WTC11 (cell line): ENCODE results near the gene GPR89B. TPM values are rescaled to one million over a fixed set of nuclear protein-coding genes. Genes with fewer than 3 reads are reported as not detected.
"Not testable (repeated sequence)": the region's sequence is repeated elsewhere in the genome, so short reads cannot be mapped to it uniquely, and the experiment has no call there.

Source experiments
- ATAC-seq: fragments of 200-7000 bp; cut with Tn5 transposase; 2 replicates; pipeline ENCODE4 v1.10.0; 2021; ENCODE audit warnings: mild to moderate bottlenecking, moderate library complexity
- Bru-seq: library from RNA; stranded (reverse); fragments of 400-500 nt; gene quantifications from one replicate; lab custom pipeline; 2021; lab: Mats Ljungman, UMichigan
- CTCF ChIA-PET: fragments of 300-600 bp; sonication (Branson Sonifier 250); formaldehyde crosslinking; loops from one replicate; lab custom pipeline; 2021; ENCODE audit warnings: antibody characterized with exemption; lab: Charles Lee
- POLR2A ChIA-PET: fragments of 350-600 bp; sonication (Branson Sonifier 250); formaldehyde crosslinking; loops from one replicate; lab custom pipeline; 2021; ENCODE audit warnings: antibody characterized with exemption; lab: Charles Lee
- DNase-seq: peaks from one replicate; pipeline ENCODE4 v3.0.0; 2021; ENCODE audit warnings: low spot score
- H3K27ac Mint-ChIP-seq: 2 replicates; pipeline ENCODE4 v1.8.0; 2021; ENCODE audit warnings: mixed read lengths
- H3K27me3 Mint-ChIP-seq: 2 replicates; pipeline ENCODE4 v1.8.0; 2021; ENCODE audit warnings: low read depth, mild to moderate bottlenecking, moderate library complexity, mixed read lengths
- H3K36me3 Mint-ChIP-seq: 2 replicates; pipeline ENCODE4 v1.8.0; 2021; ENCODE audit warnings: mixed read lengths
- H3K4me1 Mint-ChIP-seq: 2 replicates; pipeline ENCODE4 v1.8.0; 2022; ENCODE audit warnings: mixed read lengths
- H3K4me3 Mint-ChIP-seq: 2 replicates; pipeline ENCODE4 v1.8.0; 2021; ENCODE audit warnings: mild to moderate bottlenecking, moderate library complexity, mixed read lengths
- H3K9me3 Mint-ChIP-seq: 2 replicates; pipeline ENCODE4 v1.8.0; 2021; ENCODE audit warnings: mixed read lengths
- ARID4B ChIP-seq: sonication (generic); formaldehyde crosslinking; IDR thresholded peaks from 2 replicates; pipeline ENCODE4 v1.8.0; 2023; ENCODE audit warnings: missing genetic modification reagents, mild to moderate bottlenecking, borderline replicate concordance
- EMX1 ChIP-seq: fragments of 250-450 bp; sonication (Bioruptor Pico); IDR thresholded peaks from 2 replicates; pipeline ENCODE4 v1.8.0; 2021; ENCODE audit warnings: mild to moderate bottlenecking
- ERG ChIP-seq: fragments of 250-450 bp; sonication (Bioruptor Pico); IDR thresholded peaks from 2 replicates; pipeline ENCODE4 v1.8.0; 2021; ENCODE audit warnings: mild to moderate bottlenecking
- FOXJ3 ChIP-seq: sonication (generic); formaldehyde crosslinking; IDR thresholded peaks from 2 replicates; pipeline ENCODE4 v1.9.0; 2021; ENCODE audit warnings: missing genetic modification reagents, mild to moderate bottlenecking, borderline replicate concordance
- GTF2I ChIP-seq: fragments of 250-450 bp; sonication (Bioruptor Pico); conservative IDR thresholded peaks from 2 replicates; pipeline ENCODE4 v1.4.0; 2021; ENCODE audit warnings: mild to moderate bottlenecking
- MYBL2 ChIP-seq: sonication (generic); formaldehyde crosslinking; IDR thresholded peaks from 2 replicates; pipeline ENCODE4 v1.8.1; 2023; ENCODE audit warnings: mild to moderate bottlenecking, moderate library complexity, missing genetic modification reagents
- NFYB ChIP-seq: sonication (generic); formaldehyde crosslinking; conservative IDR thresholded peaks from 2 replicates; pipeline ENCODE4 v1.8.0; 2022; ENCODE audit warnings: low read depth, missing genetic modification reagents
- NR1H2 ChIP-seq: sonication (generic); formaldehyde crosslinking; IDR thresholded peaks from 2 replicates; pipeline ENCODE4 v1.9.0; 2021; ENCODE audit warnings: mild to moderate bottlenecking, moderate library complexity, missing genetic modification reagents
- OVOL2 ChIP-seq: fragments of 250-450 bp; sonication (Bioruptor Pico); IDR thresholded peaks from 2 replicates; pipeline ENCODE4 v1.9.0; 2021; ENCODE audit warnings: mild to moderate bottlenecking, borderline replicate concordance
- SMAD4 ChIP-seq: sonication (generic); formaldehyde crosslinking; IDR thresholded peaks from 2 replicates; pipeline ENCODE4 v1.8.0; 2022; ENCODE audit warnings: mild to moderate bottlenecking, missing genetic modification reagents
- SP1 ChIP-seq: sonication (generic); formaldehyde crosslinking; conservative IDR thresholded peaks from 2 replicates; pipeline ENCODE4 v1.8.1; 2022; ENCODE audit warnings: missing genetic modification reagents
- TCF7 ChIP-seq: sonication (generic); formaldehyde crosslinking; IDR thresholded peaks from 2 replicates; pipeline ENCODE4 v1.8.0; 2022; ENCODE audit warnings: mild to moderate bottlenecking, low read depth, missing genetic modification reagents, moderate library complexity
- ZNF396 ChIP-seq: fragments of 250-450 bp; sonication (Bioruptor Pico); IDR thresholded peaks from 2 replicates; pipeline ENCODE4 v1.8.0; 2021; ENCODE audit warnings: mild to moderate bottlenecking, moderate library complexity, borderline replicate concordance
- long read RNA-seq, 3 experiments: library from RNA in 1 of 3; library from capped mRNA in 1 of 3; library from polyadenylated mRNA in 1 of 3; unstranded in 2 of 3; stranded (forward) in 1 of 3; transcript quantifications; one replicate each; pipeline ENCODE4 v2.0.0, GENCODE V29; 2021
- total RNA-seq: library from RNA; stranded (reverse); gene quantifications from 3 replicates; pipeline ENCODE4 v1.2.3, GENCODE V29; 2021
- TF ChIP-seq, protein P1 (sequence below): sonication (generic); formaldehyde crosslinking; IDR thresholded peaks from 2 replicates; pipeline ENCODE4 v1.8.0; 2022; ENCODE audit warnings: mild to moderate bottlenecking, missing genetic modification reagents
- TF ChIP-seq, protein P2 (sequence below): sonication (generic); formaldehyde crosslinking; IDR thresholded peaks from 2 replicates; pipeline ENCODE4 v1.8.0; 2022; ENCODE audit warnings: mild to moderate bottlenecking, missing genetic modification reagents
- TF ChIP-seq, protein P3 (sequence below): sonication (generic); formaldehyde crosslinking; IDR thresholded peaks from 2 replicates; pipeline ENCODE4 v1.8.1; 2023; ENCODE audit warnings: mild to moderate bottlenecking, moderate library complexity, missing genetic modification reagents
- TF ChIP-seq, protein P4 (sequence below): sonication (generic); formaldehyde crosslinking; IDR thresholded peaks from 2 replicates; pipeline ENCODE4 v1.8.1; 2022; ENCODE audit warnings: mild to moderate bottlenecking, missing genetic modification reagents, moderate library complexity, borderline replicate concordance

The GPR89B gene
- total RNA-seq (16.3 to 19.4 TPM (median 16.9 TPM) in 3 replicates), Bru-seq, nascent RNA (percentile 79 among the genes with signal in this experiment)
- long read RNA-seq, experiment 1, transcript GPR89B-201 (14 exons, 1,934 nt), result major isoform, 27 of 49 reads
- long read RNA-seq, experiment 1, partial matches to known transcripts, result 5 of 49 reads
- long read RNA-seq, experiment 1, other reads (novel, unspliced or antisense), result 17 of 49 reads
- long read RNA-seq, experiment 2, transcript GPR89B-201 (14 exons, 1,934 nt), result major isoform, 6 of 10 reads
- long read RNA-seq, experiment 2, partial matches to known transcripts, result 1 of 10 reads
- long read RNA-seq, experiment 2, other reads (novel, unspliced or antisense), result 3 of 10 reads
- long read RNA-seq, experiment 3, transcript GPR89B-201 (14 exons, 1,934 nt), result major isoform, 16 of 25 reads
- long read RNA-seq, experiment 3, partial matches to known transcripts, result 1 of 25 reads
- long read RNA-seq, experiment 3, other reads (novel, unspliced or antisense), result 8 of 25 reads

DNA sequence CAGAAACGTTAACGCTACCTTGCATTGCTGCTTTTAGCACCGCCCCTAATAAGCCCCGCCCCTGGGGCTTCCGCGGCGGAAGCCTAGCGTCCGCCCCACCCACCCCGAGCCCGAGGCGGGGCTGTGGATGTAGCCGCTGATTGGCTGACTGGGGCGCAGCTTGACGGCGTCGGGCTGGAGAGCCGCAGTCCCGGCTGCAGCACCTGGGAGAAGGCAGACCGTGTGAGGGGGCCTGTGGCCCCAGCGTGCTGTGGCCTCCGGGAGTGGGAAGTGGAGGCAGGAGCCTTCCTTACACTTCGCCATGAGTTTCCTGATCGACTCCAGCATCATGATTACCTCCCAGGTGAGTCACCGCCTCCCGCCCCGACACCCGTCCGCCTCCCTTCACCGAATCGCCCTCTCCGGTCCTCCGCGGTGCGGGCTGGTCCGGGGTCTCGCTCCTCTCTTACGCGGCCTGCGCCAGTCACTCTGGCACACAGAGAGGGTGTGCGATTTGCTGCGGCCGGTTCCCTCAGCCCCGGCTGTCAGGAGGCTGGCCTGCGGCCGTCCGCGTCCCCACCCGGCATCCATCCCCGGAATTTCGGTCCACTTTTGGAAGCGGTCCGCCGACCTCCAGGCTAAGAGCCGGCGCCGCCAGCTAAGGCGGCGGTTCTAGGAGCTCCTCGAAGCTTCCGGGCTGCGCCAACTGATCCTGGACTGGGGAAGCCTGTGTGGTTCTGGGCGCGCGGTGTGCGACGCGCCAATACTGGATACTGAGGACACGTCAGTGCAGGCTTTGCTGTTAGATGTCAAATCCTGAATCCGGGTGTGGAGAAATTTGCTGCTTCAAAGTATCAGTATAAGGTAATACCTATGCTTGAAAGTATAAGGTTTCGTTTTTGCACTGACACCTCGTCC is at the start of gene GPR89B:
GPR89B (plus strand) TSS at position 185 of the 897 bp plus-strand sequence; CDS start at position 302, 117 bp downstream.
- DNase-seq, result peak; percentile 95
- peak; percentile 97 for ATAC-seq
- H3K36me3 Mint-ChIP-seq, H3K9me3 Mint-ChIP-seq, CTCF ChIA-PET, H3K27ac Mint-ChIP-seq, H3K27me3 Mint-ChIP-seq: not testable (repeated sequence)
- TF ChIP-seq, protein P1, sequence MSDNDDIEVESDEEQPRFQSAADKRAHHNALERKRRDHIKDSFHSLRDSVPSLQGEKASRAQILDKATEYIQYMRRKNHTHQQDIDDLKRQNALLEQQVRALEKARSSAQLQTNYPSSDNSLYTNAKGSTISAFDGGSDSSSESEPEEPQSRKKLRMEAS (CRISPR knock-in tag), result 0 out of 2 replicates have a peak, but pooled peaks have one; percentile 23
- TF ChIP-seq SP1 (CRISPR knock-in tag) (0 out of 2 replicates have a peak, but pooled peaks have one; percentile 36), GTF2I (CRISPR knock-in tag) (0 out of 2 replicates have a peak, but pooled peaks have one; percentile 34)
- Mint-ChIP-seq H3K4me1 (peaks cover 26% of the 10 kb centered on the region), H3K4me3 (peak within 1 kb of the TSS; percentile 76)
- POLR2A ChIA-PET, result interaction anchor here (0.9 kb wide), 1 partner anchor 110 kb away, joined by 4 read pairs; no protein-coding TSS in a partner anchor

DNA sequence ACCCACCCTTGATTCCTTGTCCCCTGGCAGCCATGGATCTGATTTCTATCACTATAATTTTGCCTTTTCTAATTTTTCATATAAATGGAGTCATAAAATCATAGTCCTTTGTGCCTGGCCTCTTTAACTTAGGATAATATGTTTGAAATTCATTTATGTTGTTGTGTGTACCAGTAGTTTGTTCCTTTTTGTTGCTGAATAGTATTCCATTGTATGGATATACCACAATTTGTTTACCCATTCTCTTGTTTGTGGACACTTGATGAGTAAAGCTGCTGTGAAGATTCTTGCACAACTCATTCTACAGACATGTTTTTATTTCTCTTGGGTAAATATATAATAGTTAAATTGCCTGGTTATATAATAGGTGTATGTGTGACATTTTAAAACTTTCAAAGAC is 48.3 kb upstream of the GPR89B start:
- no peak for DNase-seq
- H3K27me3 Mint-ChIP-seq, result peaks cover 15% of the 10 kb centered on the region; the same call in 1 of the 2 replicates
- peaks cover 14% of the 10 kb centered on the region for H3K4me1 Mint-ChIP-seq
- H3K36me3 Mint-ChIP-seq, result peaks cover 10% of the 10 kb centered on the region
- H3K9me3 Mint-ChIP-seq, result peaks cover 11% of the 10 kb centered on the region
- no peak overlapping the region for H3K4me3 Mint-ChIP-seq
- H3K27ac Mint-ChIP-seq, result no peak overlapping the region
- ATAC-seq, result no peak
- POLR2A ChIA-PET, result no interaction called here
- CTCF ChIA-PET, result no interaction called here
- TF ChIP-seq SP1 (CRISPR knock-in tag), result no peak
- no peak for TF ChIP-seq ZNF396 (CRISPR knock-in tag)
- no peak for TF ChIP-seq GTF2I (CRISPR knock-in tag)
- TF ChIP-seq, protein P2, sequence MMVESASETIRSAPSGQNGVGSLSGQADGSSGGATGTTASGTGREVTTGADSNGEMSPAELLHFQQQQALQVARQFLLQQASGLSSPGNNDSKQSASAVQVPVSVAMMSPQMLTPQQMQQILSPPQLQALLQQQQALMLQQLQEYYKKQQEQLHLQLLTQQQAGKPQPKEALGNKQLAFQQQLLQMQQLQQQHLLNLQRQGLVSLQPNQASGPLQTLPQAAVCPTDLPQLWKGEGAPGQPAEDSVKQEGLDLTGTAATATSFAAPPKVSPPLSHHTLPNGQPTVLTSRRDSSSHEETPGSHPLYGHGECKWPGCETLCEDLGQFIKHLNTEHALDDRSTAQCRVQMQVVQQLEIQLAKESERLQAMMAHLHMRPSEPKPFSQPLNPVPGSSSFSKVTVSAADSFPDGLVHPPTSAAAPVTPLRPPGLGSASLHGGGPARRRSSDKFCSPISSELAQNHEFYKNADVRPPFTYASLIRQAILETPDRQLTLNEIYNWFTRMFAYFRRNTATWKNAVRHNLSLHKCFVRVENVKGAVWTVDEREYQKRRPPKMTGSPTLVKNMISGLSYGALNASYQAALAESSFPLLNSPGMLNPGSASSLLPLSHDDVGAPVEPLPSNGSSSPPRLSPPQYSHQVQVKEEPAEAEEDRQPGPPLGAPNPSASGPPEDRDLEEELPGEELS, result no peak
- TF ChIP-seq TCF7 (CRISPR knock-in tag), result no peak
- TF ChIP-seq SMAD4 (CRISPR knock-in tag), result no peak

DNA sequence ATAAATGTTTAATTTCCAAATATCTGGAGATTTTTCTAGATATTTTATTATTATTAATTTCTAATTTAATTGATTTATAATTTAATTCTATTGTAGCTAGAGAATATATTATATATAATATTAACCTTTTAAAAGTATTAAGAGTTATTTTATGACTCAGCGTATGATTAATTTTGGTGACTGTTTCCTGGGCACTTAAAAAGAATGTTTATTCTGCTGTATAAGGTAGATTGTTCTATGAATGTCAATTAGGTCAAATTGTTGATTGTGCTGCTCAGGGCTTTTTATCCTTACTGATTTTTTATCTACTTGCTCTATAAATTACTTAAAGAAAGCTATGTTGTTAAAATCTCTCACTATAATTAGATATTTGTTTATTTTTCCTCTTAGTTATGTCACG is 45.7 kb upstream of the GPR89B start:
- POLR2A ChIA-PET, result no interaction called here
- Mint-ChIP-seq H3K9me3 (peaks cover 11% of the 10 kb centered on the region), H3K4me3 (no peak overlapping the region), H3K27me3 (peaks cover 6% of the 10 kb centered on the region; the same call in 1 of the 2 replicates), H3K4me1 (peaks cover 10% of the 10 kb centered on the region), H3K36me3 (peaks cover 10% of the 10 kb centered on the region), H3K27ac (no peak overlapping the region)
- DNase-seq (no peak), ATAC-seq (no peak)
- CTCF ChIA-PET, result interaction anchor here (1.3 kb wide), 1 partner anchor 10 kb away, joined by 5 read pairs; no protein-coding TSS in a partner anchor
- TF ChIP-seq, protein P3, sequence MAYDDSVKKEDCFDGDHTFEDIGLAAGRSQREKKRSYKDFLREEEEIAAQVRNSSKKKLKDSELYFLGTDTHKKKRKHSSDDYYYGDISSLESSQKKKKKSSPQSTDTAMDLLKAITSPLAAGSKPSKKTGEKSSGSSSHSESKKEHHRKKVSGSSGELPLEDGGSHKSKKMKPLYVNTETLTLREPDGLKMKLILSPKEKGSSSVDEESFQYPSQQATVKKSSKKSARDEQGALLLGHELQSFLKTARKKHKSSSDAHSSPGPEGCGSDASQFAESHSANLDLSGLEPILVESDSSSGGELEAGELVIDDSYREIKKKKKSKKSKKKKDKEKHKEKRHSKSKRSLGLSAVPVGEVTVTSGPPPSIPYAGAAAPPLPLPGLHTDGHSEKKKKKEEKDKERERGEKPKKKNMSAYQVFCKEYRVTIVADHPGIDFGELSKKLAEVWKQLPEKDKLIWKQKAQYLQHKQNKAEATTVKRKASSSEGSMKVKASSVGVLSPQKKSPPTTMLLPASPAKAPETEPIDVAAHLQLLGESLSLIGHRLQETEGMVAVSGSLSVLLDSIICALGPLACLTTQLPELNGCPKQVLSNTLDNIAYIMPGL (CRISPR knock-in tag), result no peak
- TF ChIP-seq, protein P4, sequence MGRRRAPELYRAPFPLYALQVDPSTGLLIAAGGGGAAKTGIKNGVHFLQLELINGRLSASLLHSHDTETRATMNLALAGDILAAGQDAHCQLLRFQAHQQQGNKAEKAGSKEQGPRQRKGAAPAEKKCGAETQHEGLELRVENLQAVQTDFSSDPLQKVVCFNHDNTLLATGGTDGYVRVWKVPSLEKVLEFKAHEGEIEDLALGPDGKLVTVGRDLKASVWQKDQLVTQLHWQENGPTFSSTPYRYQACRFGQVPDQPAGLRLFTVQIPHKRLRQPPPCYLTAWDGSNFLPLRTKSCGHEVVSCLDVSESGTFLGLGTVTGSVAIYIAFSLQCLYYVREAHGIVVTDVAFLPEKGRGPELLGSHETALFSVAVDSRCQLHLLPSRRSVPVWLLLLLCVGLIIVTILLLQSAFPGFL (CRISPR knock-in tag), result no peak
- no peak for TF ChIP-seq ARID4B (CRISPR knock-in tag)
- no peak for TF ChIP-seq NR1H2 (CRISPR knock-in tag)
- no peak for TF ChIP-seq OVOL2 (CRISPR knock-in tag)
- TF ChIP-seq ERG (CRISPR knock-in tag), result no peak
- no peak for TF ChIP-seq NFYB (CRISPR knock-in tag)
- no peak for TF ChIP-seq MYBL2 (CRISPR knock-in tag)
- TF ChIP-seq FOXJ3 (CRISPR knock-in tag), result no peak
- TF ChIP-seq EMX1 (CRISPR knock-in tag), result no peak
